Raji (cell line): ENCODE results near the gene LATS2.

Experiments
- POLR2A ChIP-seq: IDR thresholded peaks from 2 replicates; pipeline ENCODE4 v1.6.1; 2011; ENCODE audit warnings: low read depth, low read length, control low read depth; ENCODE audit not compliant: insufficient read depth

The LATS2 gene

DNA sequence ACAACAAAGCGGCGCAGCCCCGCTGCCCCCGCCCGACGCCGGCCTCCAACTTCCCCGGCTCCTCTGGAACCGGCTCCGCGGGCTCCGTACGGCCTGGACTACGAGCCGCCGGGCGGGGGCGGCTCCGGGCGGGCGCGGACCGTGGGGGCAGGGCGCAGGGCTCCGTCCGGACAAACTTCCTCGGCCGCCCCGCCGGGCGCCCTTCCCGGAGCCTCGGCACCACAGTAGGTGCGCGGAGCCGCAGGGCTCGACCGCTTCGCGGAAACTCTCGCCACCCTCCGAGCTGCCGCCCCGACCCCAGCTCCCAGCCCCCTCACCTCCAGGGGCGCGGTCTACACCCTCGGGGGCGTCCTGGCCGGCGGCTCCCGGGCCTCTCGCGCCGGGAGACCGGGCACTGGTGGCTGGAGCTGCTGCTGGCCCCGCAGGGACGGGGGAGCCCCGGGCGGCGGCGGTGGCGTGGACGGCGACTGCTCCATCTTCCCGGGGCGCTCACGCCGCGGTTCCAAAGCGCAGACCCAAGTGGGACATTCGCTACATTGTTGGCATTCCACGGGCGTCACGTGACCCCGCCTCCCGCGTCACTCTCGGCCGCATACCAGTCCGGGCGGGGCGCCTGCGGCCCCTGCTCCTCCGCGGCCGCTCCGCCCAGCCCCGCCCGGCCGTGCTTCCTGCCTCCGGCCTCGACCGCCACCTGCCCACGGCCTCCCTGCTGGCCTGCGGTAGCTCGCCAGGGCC lies at the start of gene LATS2:
TSS of gene LATS2 (minus strand) at position 558 of the 735 bp plus-strand sequence. CDS start 15,560 bp downstream, outside the sequence.
- no peak for TF ChIP-seq POLR2A

DNA sequence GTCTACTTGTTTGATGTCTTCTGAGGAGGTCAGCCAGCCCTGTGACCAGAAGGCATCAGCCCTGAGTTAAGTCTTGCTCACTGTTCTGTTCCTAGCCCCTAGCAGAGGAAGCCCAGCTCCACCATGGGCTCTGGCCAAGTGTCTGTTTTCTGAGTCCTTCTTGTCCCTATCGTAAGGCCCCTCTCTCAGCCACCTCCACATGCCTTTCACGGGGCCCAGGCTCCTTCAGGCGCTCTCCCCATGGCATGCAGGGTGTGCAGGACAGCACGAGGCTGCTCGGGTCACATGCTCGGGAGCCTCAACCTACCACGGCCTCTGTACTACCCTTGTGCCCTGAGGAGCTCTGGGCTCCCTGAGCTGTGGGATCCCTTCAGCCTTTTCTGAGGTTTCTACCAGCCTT lies 47.8 kb upstream of the LATS2 start:
- no peak for TF ChIP-seq POLR2A

DNA sequence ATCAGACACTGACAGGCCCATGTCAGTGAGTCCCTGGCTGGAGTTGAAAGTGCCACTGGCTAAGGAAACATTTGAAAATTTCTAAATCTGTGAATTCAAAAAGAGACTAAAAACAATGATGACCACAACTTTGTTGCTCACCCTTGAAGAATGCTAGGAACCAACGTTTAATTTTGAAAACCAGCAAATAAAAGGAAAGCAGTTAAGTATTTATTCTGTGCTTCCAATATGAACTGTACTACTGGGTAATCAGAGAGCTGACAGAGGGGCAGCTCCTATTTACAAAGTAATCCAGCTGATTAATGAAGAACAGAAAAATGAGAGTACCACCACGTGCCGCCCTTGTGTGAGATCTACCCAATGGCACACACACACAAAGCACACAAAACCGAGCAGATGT lies 44.7 kb upstream of the LATS2 start:
- no peak for TF ChIP-seq POLR2A

DNA sequence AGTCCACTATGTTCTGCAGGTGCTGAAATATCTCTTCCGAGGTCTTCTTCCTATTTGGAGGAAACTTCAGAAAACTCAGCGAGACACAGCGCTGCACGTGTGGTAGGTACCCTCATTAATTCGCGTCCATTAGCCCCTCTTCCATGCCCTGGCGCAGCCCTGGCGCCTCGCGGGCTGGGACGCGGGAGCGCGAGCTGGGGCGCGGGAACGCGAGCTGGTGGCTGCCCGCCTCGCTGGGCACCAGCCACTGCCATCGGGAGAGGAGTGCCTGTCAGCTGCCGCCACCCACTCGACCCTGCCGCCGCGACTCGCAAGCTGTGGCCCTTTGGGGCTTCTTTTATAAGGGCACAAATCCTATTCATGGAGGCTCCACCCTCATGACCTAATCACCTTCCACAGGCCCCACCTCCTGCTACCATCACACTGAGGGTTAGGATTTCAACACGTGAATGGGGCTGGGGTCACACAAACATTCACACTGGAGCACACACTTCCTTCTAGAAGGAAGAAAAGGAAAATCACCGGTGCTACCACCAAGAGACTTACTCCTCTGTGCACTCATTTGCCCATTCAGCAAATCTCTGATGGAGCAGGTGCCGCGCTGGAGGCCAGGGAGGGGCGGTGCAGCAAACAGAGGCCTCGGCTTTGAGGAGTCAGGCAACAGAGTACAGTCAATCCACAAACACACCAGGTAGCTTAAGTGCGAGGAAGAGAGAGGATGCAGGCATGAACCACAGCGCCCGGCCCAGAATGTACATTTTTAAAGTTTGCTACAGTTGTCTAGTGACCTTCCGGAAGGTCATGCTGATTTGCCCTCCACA lies 43.0 kb upstream of the LATS2 start:
- no peak for TF ChIP-seq POLR2A

DNA sequence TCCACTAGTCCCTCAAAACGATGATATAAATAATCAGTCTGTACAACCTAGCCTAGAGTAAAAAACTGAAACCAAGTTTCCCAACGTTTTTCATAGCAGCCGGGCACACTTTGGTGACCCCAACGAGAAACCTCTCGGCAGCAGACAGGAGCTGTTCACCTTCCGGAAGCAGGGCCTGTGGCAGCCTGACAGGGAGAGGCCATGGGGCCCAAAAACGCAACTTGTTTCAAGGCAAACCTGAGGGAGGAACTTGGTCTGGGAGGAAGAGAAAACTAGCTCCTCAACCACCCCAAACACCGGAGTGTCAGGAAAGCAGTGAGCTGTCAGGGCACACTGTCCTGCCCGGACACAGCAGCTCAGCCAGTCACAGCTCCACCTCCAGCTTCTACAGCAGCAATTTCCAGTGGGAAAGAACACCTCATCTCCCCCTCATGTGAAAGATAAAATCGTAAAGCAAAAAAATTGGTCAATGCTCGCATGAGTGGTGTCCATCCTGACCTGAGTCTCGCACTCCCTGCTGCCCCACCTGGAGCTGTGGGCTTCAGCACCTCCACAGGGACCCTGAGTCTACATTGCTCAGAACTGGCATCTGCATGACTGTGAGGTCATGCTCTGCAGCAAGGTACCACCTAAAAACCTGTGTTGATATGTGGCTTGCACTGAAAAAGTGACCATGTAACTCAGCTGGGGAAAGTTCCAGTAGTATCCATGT lies 40.6 kb upstream of the LATS2 start:
- TF ChIP-seq POLR2A: no peak

DNA sequence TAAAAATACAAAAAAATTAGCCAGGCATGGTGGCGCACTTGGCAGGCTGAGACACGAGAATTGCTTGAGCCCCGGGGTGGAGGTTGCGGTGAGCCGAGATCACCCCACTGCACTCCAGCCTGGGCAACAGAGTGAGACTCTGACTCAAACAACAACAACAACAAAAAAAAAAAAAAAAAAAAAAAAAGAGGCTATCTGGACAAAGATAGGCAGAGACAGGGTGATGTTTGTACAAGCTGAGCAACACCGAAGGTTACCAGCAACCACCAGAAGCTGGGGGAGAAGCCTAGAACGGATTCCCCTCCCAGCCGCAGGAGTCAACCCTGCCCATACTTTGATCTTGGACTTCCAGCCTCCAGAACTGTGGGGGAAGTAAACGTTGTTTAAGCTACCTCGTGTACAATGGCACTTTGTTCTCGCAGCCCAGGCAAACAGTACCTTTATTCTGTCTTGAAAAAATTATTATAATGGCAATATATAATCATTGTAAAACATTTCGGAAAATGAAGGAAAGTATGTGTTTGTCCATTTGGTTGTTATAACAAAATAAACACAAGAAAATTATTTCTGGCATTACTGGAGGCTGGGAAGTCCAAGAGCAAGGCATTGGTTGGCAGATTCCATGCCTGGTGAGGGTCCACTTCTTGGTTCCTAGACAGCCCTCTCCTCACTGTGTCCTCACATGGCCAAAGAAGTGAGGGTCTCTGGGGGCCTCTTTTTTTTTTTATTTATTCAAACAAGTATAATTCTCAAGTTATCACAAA lies 39.8 kb upstream of the LATS2 start:
- no peak for TF ChIP-seq POLR2A

DNA sequence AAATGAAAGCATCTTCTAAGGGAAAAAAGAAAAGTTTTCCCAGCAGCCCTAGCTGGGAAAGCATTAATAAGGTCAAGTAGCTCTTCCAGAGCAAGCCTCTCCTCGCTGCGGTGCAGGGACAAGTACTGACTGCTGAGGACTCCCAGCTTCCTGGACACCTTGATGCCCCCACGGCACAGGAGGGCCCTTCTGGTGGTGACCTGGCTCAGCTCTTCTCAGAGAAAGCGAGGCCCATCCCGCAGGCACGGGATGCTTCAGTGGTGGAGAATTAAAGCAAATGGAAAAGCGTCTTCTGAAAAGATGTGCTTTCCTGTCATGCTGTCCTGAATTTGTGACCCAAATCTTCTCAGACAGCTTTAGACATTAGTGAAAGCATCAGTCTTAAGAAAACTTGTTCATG lies 38.8 kb upstream of the LATS2 start:
- TF ChIP-seq POLR2A: no peak

DNA sequence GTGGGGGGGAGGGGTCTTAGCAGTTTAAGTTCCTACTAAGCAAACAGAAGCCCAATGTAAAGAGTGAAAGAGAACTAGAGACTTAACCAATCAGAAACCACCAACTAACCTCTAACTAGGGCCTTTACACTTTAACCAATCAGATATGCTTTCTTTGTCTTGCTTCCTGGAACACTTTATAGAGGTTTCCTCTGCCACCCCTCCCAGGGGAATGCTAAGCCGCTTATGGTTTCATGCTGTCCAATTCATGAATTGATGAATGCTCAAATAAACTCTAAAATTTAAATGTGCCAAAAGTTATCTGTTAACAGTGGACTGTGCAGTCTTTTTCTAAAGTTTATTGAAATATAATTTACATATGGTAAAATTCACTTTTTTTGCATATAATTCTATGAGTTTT lies 33.9 kb upstream of the LATS2 start:
- no peak for TF ChIP-seq POLR2A

DNA sequence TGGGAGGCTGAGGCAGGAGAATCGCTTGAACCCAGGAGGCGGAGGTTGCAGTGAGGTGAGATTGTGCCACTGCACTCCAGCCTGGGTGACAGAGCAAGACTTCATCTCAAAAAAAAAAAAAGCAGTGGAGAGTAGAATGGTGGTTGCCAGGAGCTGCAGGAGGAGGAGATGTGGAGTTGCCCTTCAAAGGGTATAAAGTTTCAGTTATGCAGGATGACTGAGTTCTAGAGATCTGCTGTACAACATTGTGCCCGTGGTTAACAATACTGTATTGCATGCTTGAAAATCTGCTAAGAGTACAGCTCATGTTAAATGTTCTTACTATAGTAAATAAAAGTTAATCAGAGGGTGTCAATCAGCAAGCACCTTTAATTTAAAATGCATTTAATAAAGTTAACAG lies 28.4 kb upstream of the LATS2 start:
- no peak for TF ChIP-seq POLR2A

DNA sequence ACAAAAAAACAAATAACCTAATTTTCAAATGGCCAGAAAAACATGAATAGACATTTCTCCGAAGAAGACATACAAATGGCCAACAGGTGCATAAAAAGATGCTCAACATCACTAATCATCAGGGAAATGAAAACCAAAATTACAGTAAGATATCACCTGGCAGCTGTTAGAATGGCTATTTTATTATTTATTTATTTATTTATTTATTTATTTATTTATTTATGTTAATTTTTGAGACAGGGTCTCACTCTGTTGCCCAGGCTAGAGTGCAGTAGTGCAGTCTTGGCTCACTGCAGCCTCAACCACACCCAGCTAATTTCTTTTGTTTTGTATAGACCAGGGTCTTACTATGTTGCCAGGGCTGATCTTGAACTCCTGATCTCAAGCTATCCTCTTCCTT lies 27.1 kb upstream of the LATS2 start:
- no peak for TF ChIP-seq POLR2A

DNA sequence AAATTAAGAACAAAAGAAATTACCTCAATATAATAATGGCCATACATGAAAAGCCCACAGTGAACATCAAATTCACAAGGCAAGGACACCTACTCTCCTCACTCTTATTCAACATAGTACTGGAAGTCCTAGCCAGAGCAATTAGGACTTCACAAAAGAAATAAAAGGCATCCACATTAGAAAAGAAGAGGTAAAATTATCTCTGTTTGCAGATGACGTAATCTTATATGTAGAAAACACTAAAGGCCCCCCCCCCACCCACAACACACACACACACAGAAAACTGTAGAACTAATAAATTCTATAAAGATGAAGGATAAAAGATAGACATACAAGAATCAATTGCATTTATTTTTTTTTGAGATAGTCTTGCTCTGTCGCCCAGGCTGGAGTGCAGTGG lies 25.5 kb upstream of the LATS2 start:
- no peak for TF ChIP-seq POLR2A

DNA sequence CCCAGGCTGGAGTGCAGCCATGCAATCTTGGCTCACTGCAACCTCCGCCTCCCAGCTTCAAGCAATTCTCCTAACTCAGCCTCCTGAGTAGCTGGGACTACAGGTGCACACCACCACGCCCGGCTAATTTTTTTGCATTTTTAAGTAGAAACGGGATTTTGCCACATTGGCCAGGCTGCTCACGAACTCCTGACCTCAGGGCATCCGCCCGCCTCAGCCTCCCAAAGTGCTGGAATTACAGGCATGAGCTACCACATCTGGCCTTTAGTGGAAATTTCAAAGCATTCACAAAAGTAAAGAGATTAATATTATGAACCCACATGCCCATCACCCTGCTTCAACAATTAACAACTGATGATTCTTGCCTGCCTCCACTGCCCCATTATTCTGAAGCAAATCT lies 20.5 kb upstream of the LATS2 start:
- no peak for TF ChIP-seq POLR2A

DNA sequence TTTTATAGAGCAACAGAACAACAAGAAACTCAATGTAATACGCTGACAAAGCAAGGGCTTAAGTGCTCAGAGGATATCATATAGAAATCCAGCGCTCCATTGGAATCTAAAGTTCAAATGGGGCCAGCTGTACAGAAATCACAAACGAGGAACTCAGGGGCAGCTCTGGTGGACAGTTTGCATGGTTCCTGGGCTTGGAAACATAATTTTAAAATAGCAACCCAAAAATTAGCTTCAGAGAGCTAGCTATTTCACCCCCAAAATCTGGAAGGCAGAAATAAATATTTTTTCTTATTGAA lies 19.2 kb upstream of the LATS2 start:
- no peak for TF ChIP-seq POLR2A

DNA sequence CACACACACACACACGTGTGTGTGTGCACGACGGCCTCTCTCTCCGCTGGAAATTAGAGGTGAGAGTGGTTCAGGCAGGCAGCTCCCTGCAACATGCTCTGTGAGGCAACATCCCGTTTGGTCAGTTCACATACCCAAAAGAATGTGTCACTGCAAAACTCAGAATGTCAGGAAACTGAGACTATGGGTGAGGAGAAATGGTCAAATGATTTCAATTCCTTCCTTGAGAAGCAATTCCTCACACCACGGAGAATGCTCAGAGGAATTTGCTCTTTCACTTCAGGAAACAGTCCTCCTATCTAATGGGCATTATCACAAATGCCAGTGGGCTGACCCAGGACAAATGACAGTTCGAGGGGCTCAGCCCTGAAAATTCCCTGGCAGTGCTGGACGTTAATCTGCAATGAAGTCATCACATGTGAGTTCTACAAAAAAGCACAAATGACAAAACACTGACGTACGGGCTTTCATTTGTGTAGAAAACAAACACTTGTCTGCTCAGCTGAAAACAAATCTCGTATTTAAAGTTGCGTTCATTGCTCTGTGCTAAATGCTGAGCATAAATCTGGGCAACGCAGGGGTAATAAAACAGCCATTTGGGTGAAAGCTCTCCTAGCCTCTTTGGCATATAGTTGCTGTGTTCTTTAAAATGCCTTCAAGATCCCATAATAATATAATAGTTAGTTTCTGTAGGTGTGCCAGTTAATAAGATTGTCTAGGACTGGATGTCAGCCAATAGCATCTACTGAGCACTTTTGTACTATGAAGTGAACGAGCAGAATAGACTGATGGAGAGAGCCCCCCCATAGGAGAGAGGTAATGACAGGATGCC lies 18.6 kb upstream of the LATS2 start:
- no peak for TF ChIP-seq POLR2A
